Frontal cortex (tissue), 4 donors: ENCODE data around the gene COL19A1. TPM values are rescaled to one million over a fixed set of nuclear protein-coding genes. Genes with fewer than 3 reads are reported as not detected.

Experiments
- DNase-seq, 2 donors: peaks; one replicate each; pipeline ENCODE4 v3.0.0; 2012; ENCODE audit warnings: low spot score in 2 of 2
- FAIRE-seq: peaks from 2 replicates; lab custom pipeline; 2012; peaks lifted over from hg19 to GRCh38; lab: Jason Lieb, UNC
- total RNA-seq: library from RNA; depleted of rRNA; stranded (reverse); fragments of >200 nt; gene quantifications from one replicate; pipeline ENCODE4 v1.2.3, GENCODE V29; 2014
- donor health status: control.
- donor health status: control.
- donor health status: control.

COL19A1 gene
- total RNA-seq, 1 donor from 2014 or later: 3.7 TPM

GRCh38 chr6:70033781-70034180 is 167.4 kb downstream of the COL19A1 start:
- DNase-seq (no peak), FAIRE-seq (no peak)

GRCh38 chr6:70037445-70037844 is 171.1 kb downstream of the COL19A1 start:
- DNase-seq (no peak), FAIRE-seq (no peak)

- no peak for FAIRE-seq
- DNase-seq: no peak
Observed at GRCh38 chr6:70040766-70041165, 174.4 kb downstream of the COL19A1 start.

DNA sequence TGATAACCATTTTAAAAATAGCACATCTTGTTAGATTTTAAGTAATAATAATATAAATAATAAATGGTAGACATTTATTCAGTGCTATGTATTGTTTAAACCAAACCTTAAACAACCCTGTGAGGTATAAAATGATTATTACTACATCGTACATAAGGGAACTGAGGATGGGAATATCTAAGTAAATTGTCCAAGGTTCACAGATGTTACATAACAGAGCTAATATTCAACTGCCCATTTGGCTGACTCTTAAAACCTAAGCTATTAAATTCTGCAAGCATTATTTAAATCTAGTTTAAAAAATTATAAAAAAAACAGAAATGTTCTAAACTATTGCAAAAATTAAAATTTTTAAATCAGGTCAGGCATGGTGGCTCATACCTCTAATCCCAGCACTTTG is 175.1 kb downstream of the COL19A1 start:
- DNase-seq (no peak), FAIRE-seq (no peak)

- FAIRE-seq (no peak), DNase-seq (no peak)
Observed at GRCh38 chr6:70045413-70045812, 179.1 kb downstream of the COL19A1 start.

- FAIRE-seq (no peak), DNase-seq (no peak)
Observed at GRCh38 chr6:70051197-70052124, 185.1 kb downstream of the COL19A1 start.

GRCh38 chr6:70059039-70059719 is 192.8 kb downstream of the COL19A1 start:
- DNase-seq (no peak), FAIRE-seq (no peak)

DNA sequence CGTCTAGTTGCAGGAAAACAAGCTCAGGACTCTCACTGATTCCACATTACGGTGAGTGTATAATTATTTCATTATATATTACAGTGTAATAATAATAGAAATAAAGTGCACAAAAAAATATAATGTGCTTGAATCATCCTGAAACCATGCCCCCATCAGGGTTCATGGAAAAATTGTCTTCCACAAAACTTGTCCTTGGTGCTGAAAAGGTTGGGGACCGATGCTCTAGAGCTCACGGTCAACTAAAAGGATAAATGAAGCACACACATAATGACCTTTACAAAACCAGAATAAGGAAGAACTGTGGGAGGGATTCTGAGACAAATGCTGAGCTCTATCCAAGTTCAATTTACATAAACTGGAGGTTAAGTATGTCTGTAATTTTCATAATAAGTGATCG is 194.3 kb downstream of the COL19A1 start:
- no peak for DNase-seq
- FAIRE-seq: no peak

GRCh38 chr6:70061546-70061945 is 195.2 kb downstream of the COL19A1 start:
- DNase-seq (no peak), FAIRE-seq (no peak)

DNA sequence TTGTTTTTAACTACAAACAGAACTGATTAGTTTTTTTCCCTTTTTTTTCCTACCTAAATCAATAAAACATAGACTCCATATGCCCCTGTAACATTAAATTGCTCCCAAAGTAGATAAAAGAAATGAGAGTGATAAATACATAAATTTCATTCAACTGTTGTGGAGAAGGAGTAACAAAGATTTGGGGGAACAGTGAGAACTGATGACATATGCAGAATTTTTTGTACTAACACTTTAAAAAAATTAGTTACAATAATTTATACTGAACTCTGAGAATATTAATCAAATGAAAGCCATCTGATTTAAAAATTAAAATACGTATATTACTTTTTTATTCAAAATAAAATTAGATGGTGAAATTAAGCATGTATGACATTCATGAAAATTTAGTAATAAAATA is 195.7 kb downstream of the COL19A1 start:
- FAIRE-seq (no peak), DNase-seq (no peak)

- DNase-seq: no peak
- FAIRE-seq: no peak
Observed at GRCh38 chr6:70072540-70073179, 206.3 kb downstream of the COL19A1 start.

DNA sequence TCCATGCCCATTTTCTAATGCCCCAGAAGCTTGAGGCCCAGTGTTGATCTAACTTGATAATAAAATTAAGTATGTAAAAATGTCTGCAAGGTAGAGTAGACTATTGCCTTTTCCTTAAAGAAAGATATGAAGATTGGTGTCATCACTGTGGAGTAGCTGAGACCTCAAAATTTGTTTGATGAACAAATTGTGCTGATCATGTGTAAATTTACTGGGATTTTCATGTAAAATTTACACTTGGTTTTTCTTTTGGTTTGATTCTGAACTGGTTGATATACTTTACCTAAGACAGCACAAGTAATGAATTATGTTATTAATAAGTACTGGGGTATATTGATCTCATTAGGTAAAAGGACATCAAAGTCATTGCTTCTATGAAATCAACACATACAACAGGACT is 207.3 kb downstream of the COL19A1 start:
- FAIRE-seq: no peak
- no peak for DNase-seq

GRCh38 chr6:70079241-70079640 is 212.9 kb downstream of the COL19A1 start:
- no peak for FAIRE-seq
- DNase-seq: no peak

DNA sequence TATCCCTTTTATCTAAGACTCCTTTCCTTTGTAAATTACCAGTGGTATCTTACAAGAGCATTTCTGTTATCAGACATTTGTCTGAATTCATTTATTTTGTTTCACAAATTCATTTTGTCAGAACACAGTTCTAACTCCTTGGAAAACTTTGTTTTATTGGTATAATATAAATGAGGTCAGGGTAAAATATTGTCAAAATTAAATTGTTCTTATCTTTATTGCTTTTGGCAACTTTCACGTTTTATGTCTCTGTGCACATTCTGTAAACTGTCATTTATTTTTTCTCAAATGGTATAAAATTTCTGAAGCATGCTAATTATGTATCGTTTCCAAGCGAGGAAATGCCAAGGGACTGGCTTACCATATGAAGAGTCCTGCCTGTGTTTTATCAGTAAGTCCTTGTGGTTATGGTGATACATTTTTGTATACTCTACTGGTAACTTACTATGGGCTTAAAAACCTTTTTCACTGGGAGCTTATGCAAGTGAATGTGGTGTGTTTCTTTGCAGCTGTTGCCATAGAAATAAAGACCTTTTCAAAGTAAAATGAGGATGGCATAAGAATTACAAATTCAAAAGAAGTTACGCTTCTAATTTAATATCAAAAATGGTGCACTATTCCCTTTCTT is 214.2 kb downstream of the COL19A1 start:
- no peak for DNase-seq
- FAIRE-seq: no peak

GRCh38 chr6:70082830-70083229 is 216.5 kb downstream of the COL19A1 start:
- no peak for FAIRE-seq
- DNase-seq: no peak

- FAIRE-seq (no peak), DNase-seq (no peak)
Observed at GRCh38 chr6:70086806-70087205, 220.4 kb downstream of the COL19A1 start.

DNA sequence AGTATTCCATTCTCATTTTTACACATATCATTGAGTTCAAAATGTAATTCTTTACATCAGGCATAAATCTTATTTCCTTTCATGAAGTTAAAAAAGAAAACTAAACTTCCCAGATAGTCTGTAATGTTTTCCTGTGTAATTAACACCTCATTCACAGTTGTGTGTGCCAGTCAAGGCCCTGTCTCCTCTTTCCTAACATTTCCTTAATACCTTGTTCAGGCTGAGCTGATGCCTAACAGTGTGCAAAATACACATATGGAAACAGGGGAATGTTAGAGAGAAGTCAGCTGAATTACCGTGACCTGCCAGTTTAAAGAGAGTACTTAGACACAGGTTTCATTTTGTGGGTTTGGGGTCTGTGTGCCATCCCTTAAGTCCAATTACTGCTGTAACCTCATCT is 227.8 kb downstream of the COL19A1 start:
- no peak for FAIRE-seq

DNA sequence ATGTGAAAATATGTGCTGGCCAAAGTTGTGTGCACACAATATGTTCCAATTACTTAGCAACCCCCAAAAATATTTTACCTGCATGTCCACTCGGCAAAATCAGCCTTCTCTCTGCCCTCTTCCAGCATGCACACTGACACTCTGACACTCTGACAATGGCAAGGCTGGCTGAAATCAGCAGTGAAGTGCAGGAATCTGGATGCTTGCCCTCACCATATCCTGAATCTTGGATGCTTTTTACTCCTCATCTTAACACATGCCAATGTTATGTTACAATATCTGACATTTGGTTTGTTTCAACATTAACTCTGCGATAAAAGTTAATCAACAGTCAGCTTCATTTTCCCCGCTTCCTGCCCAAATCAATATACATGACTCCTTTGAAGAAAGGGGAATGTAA is 233.4 kb downstream of the COL19A1 start:
- no peak for FAIRE-seq
- DNase-seq: no peak

More for the DNA sequence above, 227.8 kb downstream of the COL19A1 start:
- DNase-seq: no peak

- DNase-seq (no peak), FAIRE-seq (no peak)
Observed at GRCh38 chr6:70103798-70104197, 237.4 kb downstream of the COL19A1 start.
